ENCODE results near the gene MACROD2.

MACROD2 gene

GRCh38 chr20:15205719-15206118 is 1210.4 kb downstream of the MACROD2 start:
- DNase-seq: no peak

GRCh38 chr20:15209537-15209936 is 1214.2 kb downstream of the MACROD2 start:
- no peak for DNase-seq

GRCh38 chr20:15214051-15214450 is 1218.7 kb downstream of the MACROD2 start:
- DNase-seq: no peak

- no peak for DNase-seq
Measured at GRCh38 chr20:15220009-15220656, 1224.8 kb downstream of the MACROD2 start.

- DNase-seq: no peak
Measured at GRCh38 chr20:15220778-15221565, 1225.7 kb downstream of the MACROD2 start.

GRCh38 chr20:15222502-15223330 is 1227.4 kb downstream of the MACROD2 start:
- DNase-seq: no peak

- no peak for DNase-seq
Measured at GRCh38 chr20:15224199-15224598, 1228.9 kb downstream of the MACROD2 start.

GRCh38 chr20:15227102-15227501 is 1231.8 kb downstream of the MACROD2 start:
- DNase-seq: no peak

GRCh38 chr20:15232243-15232642 is 1236.9 kb downstream of the MACROD2 start:
- no peak for DNase-seq

GRCh38 chr20:15235471-15236198 is 1240.3 kb downstream of the MACROD2 start:
- no peak for DNase-seq

GRCh38 chr20:15236812-15237211 is 1241.5 kb downstream of the MACROD2 start:
- DNase-seq: no peak

GRCh38 chr20:15239542-15240206 is 1244.4 kb downstream of the MACROD2 start:
- no peak for DNase-seq

- DNase-seq: no peak
Measured at GRCh38 chr20:15240801-15241200, 1245.5 kb downstream of the MACROD2 start.

GRCh38 chr20:15241681-15242080 is 1246.4 kb downstream of the MACROD2 start:
- no peak for DNase-seq

- DNase-seq: no peak
Measured at GRCh38 chr20:15242773-15243172, 1247.5 kb downstream of the MACROD2 start.

GRCh38 chr20:15245896-15246295 is 1250.6 kb downstream of the MACROD2 start:
- no peak for DNase-seq

GRCh38 chr20:15248618-15249395 is 1253.5 kb downstream of the MACROD2 start:
- no peak for DNase-seq

GRCh38 chr20:15251171-15251570 is 1255.9 kb downstream of the MACROD2 start:
- no peak for DNase-seq

GRCh38 chr20:15252304-15252703 is 1257.0 kb downstream of the MACROD2 start:
- no peak for DNase-seq

GRCh38 chr20:15253431-15253830 is 1258.1 kb downstream of the MACROD2 start:
- DNase-seq: no peak

All from CD4-positive, alpha-beta T cell treated with Interleukin-4 for 4 hours (primary cell).